Fibroblast of mammary gland (primary cell): ENCODE results near the gene DZIP1.
A peak's percentile ranks its signal among the peaks of the same experiment; 100 is the strongest.

Source experiments
- DNase-seq: peaks from one replicate; pipeline ENCODE4 v3.0.0-alpha.2; 2010; ENCODE audit warnings: low read depth
- H3K4me3 ChIP-seq: 2 replicates; pipeline ENCODE4 v1.5.1; 2011; ENCODE audit warnings: low read depth, mild to moderate bottlenecking, low read length, moderate library complexity; ENCODE audit not compliant: control insufficient read depth
- CTCF ChIP-seq: conservative IDR thresholded peaks from 2 replicates; pipeline ENCODE4 v1.5.1; 2011; ENCODE audit warnings: low read depth, low read length, inconsistent platforms; ENCODE audit not compliant: control insufficient read depth, insufficient read depth

Gene DZIP1

GRCh38 chr13:95564733-95565291 lies 79.7 kb downstream of the DZIP1 start:
- DNase-seq = peak; percentile 70
- TF ChIP-seq CTCF = no peak
- H3K4me3 ChIP-seq = no peak overlapping the region

GRCh38 chr13:95564091-95564490 lies 80.4 kb downstream of the DZIP1 start:
- peak; percentile 15 for TF ChIP-seq CTCF
- peak; percentile 10 for DNase-seq
- no peak overlapping the region for H3K4me3 ChIP-seq

GRCh38 chr13:95560387-95560786 lies 84.1 kb downstream of the DZIP1 start:
- H3K4me3 ChIP-seq = no peak overlapping the region
- no peak for DNase-seq
- TF ChIP-seq CTCF = no peak

- H3K4me3 ChIP-seq = no peak overlapping the region
- DNase-seq = no peak
- no peak for TF ChIP-seq CTCF
Observed at GRCh38 chr13:95559100-95559499, 85.4 kb downstream of the DZIP1 start.

GRCh38 chr13:95557013-95557412 lies 87.5 kb downstream of the DZIP1 start:
- no peak for DNase-seq
- no peak overlapping the region for H3K4me3 ChIP-seq
- no peak for TF ChIP-seq CTCF

GRCh38 chr13:95553581-95554385 lies 90.7 kb downstream of the DZIP1 start:
- DNase-seq = no peak
- no peak for TF ChIP-seq CTCF
- no peak overlapping the region for H3K4me3 ChIP-seq
